Gastrocnemius medialis (tissue), 4 donors: Measurements from ENCODE around the gene IL26. TPM values are rescaled to one million over a fixed set of nuclear protein-coding genes. Genes with fewer than 3 reads are reported as not detected.
A peak's percentile ranks its signal among the peaks of the same experiment; 100 is the strongest.

ENCODE experiments used
- ATAC-seq, 2 donors: fragments of 150-250 bp; one replicate each; pipeline ENCODE4 v1.9.1; 2016
- DNase-seq, 2 donors: peaks; one replicate each; pipeline ENCODE4 v3.0.0-alpha.2; 2019
- H3K27ac ChIP-seq, 4 donors: fragments of 200-600 bp; sonication (generic); 1 replicate in 1 of 4; 2 replicates in 3 of 4; pipeline ENCODE4 v1.5.1; 2016 to 2018; ENCODE audit warnings: mild to moderate bottlenecking in 2 of 4, moderate library complexity in 1 of 4
- H3K27me3 ChIP-seq, 3 donors: fragments of 200-600 bp; sonication (generic) in 2 of 3; 1 replicate in 1 of 3; 2 replicates in 2 of 3; pipeline versions ENCODE4 v1.5.1 to v1.6.0; 2016 to 2019; ENCODE audit warnings: mild to moderate bottlenecking in 1 of 3, moderate library complexity in 1 of 3
- H3K36me3 ChIP-seq, 2 donors: fragments of 200-600 bp; sonication (generic) in 1 of 2; one replicate each; pipeline ENCODE4 v1.5.1; 2017 to 2018
- H3K4me1 ChIP-seq, 2 donors: fragments of 200-600 bp; sonication (generic) in 1 of 2; one replicate each; pipeline ENCODE4 v1.5.1; 2016 to 2017; ENCODE audit warnings: mild to moderate bottlenecking in 2 of 2
- H3K4me3 ChIP-seq, 4 donors: fragments of 200-600 bp; sonication (generic) in 3 of 4; 1 replicate in 1 of 4; 2 replicates in 3 of 4; pipeline ENCODE4 v1.5.1; 2016 to 2019; ENCODE audit warnings: mild to moderate bottlenecking in 2 of 4
- H3K9me3 ChIP-seq, 3 donors: fragments of 200-600 bp; sonication (generic) in 2 of 3; 1 replicate in 1 of 3; 2 replicates in 2 of 3; pipeline ENCODE4 v1.5.1; 2016 to 2019
- CTCF ChIP-seq, 5 experiments: fragments of 450-650 bp in 3 of 5; fragments of 200-600 bp in 2 of 5; sonication (generic) in 2 of 5; IDR thresholded peaks in 4 of 5; conservative IDR thresholded peaks in 1 of 5; 1 replicate in 4 of 5; 2 replicates in 1 of 5; pipeline ENCODE4 v1.5.1; 2016 to 2019; ENCODE audit warnings: antibody characterized with exemption in 5 of 5, mild to moderate bottlenecking in 3 of 5, moderate library complexity in 3 of 5
- POLR2A ChIP-seq, 2 donors: fragments of 450-650 bp; IDR thresholded peaks; one replicate each; pipeline ENCODE4 v1.6.1; 2017; ENCODE audit warnings: antibody characterized with exemption in 2 of 2, mild to moderate bottlenecking in 2 of 2, moderate library complexity in 2 of 2
- in situ Hi-C, 4 donors: fragments of 200-750 bp; cut with MboI; loops; one replicate each; pipeline versions ENCODE4 v1.15.0 to v1.8.0; 2017; ENCODE audit warnings: low sequenced_read_pairs in 4 of 4
- intact Hi-C: fragments of 100-400 bp; cut with DNase I; formaldehyde crosslinking; loops from one replicate; pipeline ENCODE4 v1.15.1; 2023; ENCODE audit warnings: low total_unique reads
- total RNA-seq, 4 donors: library from RNA; depleted of rRNA; stranded (reverse); fragments of >200 nt; gene quantifications; one replicate each; pipeline versions ENCODE4 v1.1.0 to v1.2.3, GENCODE V29; 2016

Gene IL26
- total RNA-seq, 4 donors from 2014 or later = not detected

GRCh38 chr12:68239309-68239982, 13.8 kb upstream of the IL26 start:
- Histone ChIP-seq H3K4me3 (no peak overlapping the region), H3K36me3 (no peaks in the 10 kb centered on the region), H3K9me3 (no peaks in the 10 kb centered on the region), H3K4me1 (peaks cover 8% of the 10 kb centered on the region in 2 donors), H3K27me3 (no peaks in the 10 kb centered on the region), H3K27ac (no peak overlapping the region)
- no peak for ATAC-seq
- in situ Hi-C loops (loop anchor here in 1 of 4 donors (10.0 kb wide), 1 partner anchor 75 kb away; no protein-coding TSS in a partner anchor), intact Hi-C loops (no loop called here)
- no peak for DNase-seq
- no peak for TF ChIP-seq POLR2A (IDR thresholded peaks at IDR 0.05)

GRCh38 chr12:68237619-68238018, 12.0 kb upstream of the IL26 start:
- intact Hi-C loops = no loop called here
- TF ChIP-seq CTCF (IDR thresholded peaks at IDR 0.05 in 4 of 5, conservative IDR thresholded peaks at IDR 0.05 in 1 of 5) (no peak), POLR2A (IDR thresholded peaks at IDR 0.05) (no peak)
- H3K27ac ChIP-seq = no peak overlapping the region

GRCh38 chr12:68237078-68237477, 11.5 kb upstream of the IL26 start:
- ATAC-seq (peak in 1 of 2 donors; percentile 15), DNase-seq (no peak)
- Histone ChIP-seq H3K27me3 (no peaks in the 10 kb centered on the region), H3K4me3 (peak overlapping the region; percentile 42 to 51 (median 44)), H3K27ac (peak overlapping the region in 1 of 4 donors; percentile 5), H3K9me3 (no peaks in the 10 kb centered on the region), H3K36me3 (no peaks in the 10 kb centered on the region), H3K4me1 (peaks cover 8% of the 10 kb centered on the region in 2 donors)
- in situ Hi-C loops (loop anchor here in 1 of 4 donors (10.0 kb wide), 1 partner anchor 78 kb away; no protein-coding TSS in a partner anchor), intact Hi-C loops (no loop called here)
- TF ChIP-seq POLR2A (IDR thresholded peaks at IDR 0.05) (no peak), CTCF (IDR thresholded peaks at IDR 0.05 in 4 of 5, conservative IDR thresholded peaks at IDR 0.05 in 1 of 5) (no peak)

More at GRCh38 chr12:68237619-68238018, 12.0 kb upstream of the IL26 start:
- DNase-seq (no peak), ATAC-seq (no peak)
- in situ Hi-C loops = loop anchor here in 1 of 4 donors (10.0 kb wide), 1 partner anchor 77 kb away; no protein-coding TSS in a partner anchor
- no peak overlapping the region for H3K4me3 ChIP-seq
- no peaks in the 10 kb centered on the region for H3K9me3 ChIP-seq
- H3K27me3 ChIP-seq = no peaks in the 10 kb centered on the region
- no peaks in the 10 kb centered on the region for H3K36me3 ChIP-seq
- H3K4me1 ChIP-seq = peaks cover 8% of the 10 kb centered on the region in 2 donors

- peak overlapping the region; percentile 42 to 51 (median 44) for H3K4me3 ChIP-seq
- in situ Hi-C loops = loop anchor here in 1 of 4 donors (10.0 kb wide), 1 partner anchor 78 kb away; no protein-coding TSS in a partner anchor
- H3K4me1 ChIP-seq = peaks cover 8% of the 10 kb centered on the region in 2 donors
- ATAC-seq (peak in 1 of 2 donors; percentile 81), DNase-seq (no peak)
- H3K9me3 ChIP-seq = no peaks in the 10 kb centered on the region
- H3K36me3 ChIP-seq = no peaks in the 10 kb centered on the region
- intact Hi-C loops = no loop called here
- TF ChIP-seq POLR2A (IDR thresholded peaks at IDR 0.05) (no peak), CTCF (IDR thresholded peaks at IDR 0.05 in 4 of 5, conservative IDR thresholded peaks at IDR 0.05 in 1 of 5) (no peak)
- H3K27ac ChIP-seq = peak overlapping the region in 1 of 4 donors; percentile 5
- no peaks in the 10 kb centered on the region for H3K27me3 ChIP-seq
Measured at GRCh38 chr12:68236421-68237059, 10.9 kb upstream of the IL26 start.

GRCh38 chr12:68235576-68235975, 10.0 kb upstream of the IL26 start:
- intact Hi-C loops = no loop called here
- ATAC-seq = no peak

More at GRCh38 chr12:68235576-68235975, 10.0 kb upstream of the IL26 start:
- Histone ChIP-seq H3K9me3 (no peaks in the 10 kb centered on the region), H3K27ac (no peak overlapping the region), H3K27me3 (no peaks in the 10 kb centered on the region), H3K4me3 (no peak overlapping the region), H3K36me3 (no peaks in the 10 kb centered on the region), H3K4me1 (peaks cover 8% of the 10 kb centered on the region in 2 donors)
- TF ChIP-seq POLR2A (IDR thresholded peaks at IDR 0.05) = no peak
- no peak for TF ChIP-seq CTCF (IDR thresholded peaks at IDR 0.05 in 4 of 5, conservative IDR thresholded peaks at IDR 0.05 in 1 of 5)
- in situ Hi-C loops = loop anchor here in 1 of 4 donors (10.0 kb wide), 1 partner anchor 79 kb away; no protein-coding TSS in a partner anchor
- DNase-seq = no peak
